T-helper 9 cell (primary cell): ENCODE results near the gene EFEMP2.
A peak's percentile ranks its signal among the peaks of the same experiment; 100 is the strongest.

Experiments used
- DNase-seq: peaks from one replicate; pipeline ENCODE4 v3.0.0-alpha.2; 2020

The EFEMP2 gene

GRCh38 chr11:65884716-65885092 is 12.1 kb upstream of the EFEMP2 start:
- peak; percentile 81 for DNase-seq

- DNase-seq = no peak
Measured at GRCh38 chr11:65883786-65884715, 11.5 kb upstream of the EFEMP2 start.

GRCh38 chr11:65883058-65883761 is 10.6 kb upstream of the EFEMP2 start:
- no peak for DNase-seq

- DNase-seq = no peak
Measured at GRCh38 chr11:65882120-65883057, 9.8 kb upstream of the EFEMP2 start.

GRCh38 chr11:65880844-65881421 is 8.3 kb upstream of the EFEMP2 start:
- no peak for DNase-seq

GRCh38 chr11:65880027-65880426 is 7.4 kb upstream of the EFEMP2 start:
- DNase-seq = no peak

- DNase-seq = peak; percentile 31
Measured at GRCh38 chr11:65879617-65880016, 7.0 kb upstream of the EFEMP2 start, which contains the start of gene CTSW. CTSW (plus strand) TSS chr11:65879837; CDS start chr11:65879855, 18 bp downstream.

GRCh38 chr11:65873318-65874156 is 937 bp upstream of the EFEMP2 start:
- DNase-seq = peak; percentile 97

GRCh38 chr11:65871811-65872548 is 620 bp downstream of the EFEMP2 start:
- DNase-seq = no peak

GRCh38 chr11:65870706-65871681 is 1.6 kb downstream of the EFEMP2 start:
- DNase-seq = no peak

GRCh38 chr11:65870307-65870658 is 2.3 kb downstream of the EFEMP2 start:
- DNase-seq = no peak

- no peak for DNase-seq
Measured at GRCh38 chr11:65869643-65870306, 2.8 kb downstream of the EFEMP2 start.

- DNase-seq = no peak
Measured at GRCh38 chr11:65868907-65869306, 3.7 kb downstream of the EFEMP2 start.

GRCh38 chr11:65868076-65868667 is 4.4 kb downstream of the EFEMP2 start:
- DNase-seq = no peak

- no peak for DNase-seq
Measured at GRCh38 chr11:65867284-65868071, 5.1 kb downstream of the EFEMP2 start.

- DNase-seq = no peak
Measured at GRCh38 chr11:65866509-65867283, 5.9 kb downstream of the EFEMP2 start.
